Esophagus muscularis mucosa (tissue), 4 donors: ENCODE data around the gene CRIP2. TPM values are rescaled to one million over a fixed set of nuclear protein-coding genes. Genes with fewer than 3 reads are reported as not detected.

Experiments used
- DNase-seq: peaks from one replicate; pipeline ENCODE4 v3.0.0-alpha.2; 2017; ENCODE audit errors: extremely low spot score
- H3K27ac ChIP-seq, 4 donors: fragments of 200-600 bp; sonication (generic); replicated peaks in 1 of 4; 1 replicate in 3 of 4; 2 replicates in 1 of 4; pipeline ENCODE4 v1.5.1; 2016 to 2019; ENCODE audit warnings: mild to moderate bottlenecking in 1 of 4
- H3K27me3 ChIP-seq, 4 donors: fragments of 200-600 bp; sonication (generic); one replicate each; pipeline versions ENCODE4 v1.5.1 to v1.6.0; 2016 to 2019
- H3K36me3 ChIP-seq, 4 donors: fragments of 200-600 bp; sonication (generic); one replicate each; pipeline ENCODE4 v1.5.1; 2016 to 2019
- H3K4me1 ChIP-seq, 4 donors: fragments of 200-600 bp; sonication (generic); one replicate each; pipeline ENCODE4 v1.5.1; 2016 to 2019
- H3K4me3 ChIP-seq, 4 donors: fragments of 200-600 bp; sonication (generic); 1 replicate in 2 of 4; 2 replicates in 2 of 4; pipeline ENCODE4 v1.5.1; 2016 to 2019; ENCODE audit warnings: mild to moderate bottlenecking in 4 of 4, moderate library complexity in 1 of 4
- H3K9me3 ChIP-seq, 4 donors: fragments of 200-600 bp; sonication (generic); 1 replicate in 3 of 4; 2 replicates in 1 of 4; pipeline ENCODE4 v1.5.1; 2016 to 2019
- EP300 ChIP-seq: sonication (generic); formaldehyde crosslinking; IDR thresholded peaks from one replicate; pipeline ENCODE4 v1.6.1; 2017; ENCODE audit warnings: antibody characterized with exemption
- POLR2A ChIP-seq: fragments of 450-650 bp; IDR thresholded peaks from one replicate; pipeline ENCODE4 v1.6.1; 2017; ENCODE audit warnings: antibody characterized with exemption, moderate library complexity, mild to moderate bottlenecking, low read depth
- POLR2AphosphoS5 ChIP-seq, 2 donors: sonication (generic); formaldehyde crosslinking; IDR thresholded peaks; one replicate each; pipeline ENCODE4 v1.6.1; 2017; ENCODE audit warnings: antibody characterized with exemption in 2 of 2
- WGBS: methylation state at CpG from one replicate; pipeline ENCODE4 v1.1.5; 2018; 5-methylcytosine and 5-hydroxymethylcytosine counted together
- intact Hi-C: fragments of 100-400 bp; cut with DNase I; formaldehyde crosslinking; loops from one replicate; pipeline ENCODE4 v1.15.1; 2023
- total RNA-seq, 4 donors: library from RNA; depleted of rRNA; stranded (reverse); fragments of >200 nt; gene quantifications; one replicate each; pipeline versions ENCODE4 v1.1.0 to v1.2.1, GENCODE V29; 2016
- TF ChIP-seq, protein P1 (sequence below), 3 experiments: fragments of 200-600 bp in 2 of 3; fragments of 450-650 bp in 1 of 3; sonication (generic) in 2 of 3; IDR thresholded peaks; one replicate each; pipeline ENCODE4 v1.5.1; 2017 to 2019; ENCODE audit warnings: antibody characterized with exemption in 3 of 3, mild to moderate bottlenecking in 2 of 3, moderate library complexity in 1 of 3

CRIP2 gene
- total RNA-seq, 4 donors from 2014 or later: 283 to 578 (median 392) TPM

DNA sequence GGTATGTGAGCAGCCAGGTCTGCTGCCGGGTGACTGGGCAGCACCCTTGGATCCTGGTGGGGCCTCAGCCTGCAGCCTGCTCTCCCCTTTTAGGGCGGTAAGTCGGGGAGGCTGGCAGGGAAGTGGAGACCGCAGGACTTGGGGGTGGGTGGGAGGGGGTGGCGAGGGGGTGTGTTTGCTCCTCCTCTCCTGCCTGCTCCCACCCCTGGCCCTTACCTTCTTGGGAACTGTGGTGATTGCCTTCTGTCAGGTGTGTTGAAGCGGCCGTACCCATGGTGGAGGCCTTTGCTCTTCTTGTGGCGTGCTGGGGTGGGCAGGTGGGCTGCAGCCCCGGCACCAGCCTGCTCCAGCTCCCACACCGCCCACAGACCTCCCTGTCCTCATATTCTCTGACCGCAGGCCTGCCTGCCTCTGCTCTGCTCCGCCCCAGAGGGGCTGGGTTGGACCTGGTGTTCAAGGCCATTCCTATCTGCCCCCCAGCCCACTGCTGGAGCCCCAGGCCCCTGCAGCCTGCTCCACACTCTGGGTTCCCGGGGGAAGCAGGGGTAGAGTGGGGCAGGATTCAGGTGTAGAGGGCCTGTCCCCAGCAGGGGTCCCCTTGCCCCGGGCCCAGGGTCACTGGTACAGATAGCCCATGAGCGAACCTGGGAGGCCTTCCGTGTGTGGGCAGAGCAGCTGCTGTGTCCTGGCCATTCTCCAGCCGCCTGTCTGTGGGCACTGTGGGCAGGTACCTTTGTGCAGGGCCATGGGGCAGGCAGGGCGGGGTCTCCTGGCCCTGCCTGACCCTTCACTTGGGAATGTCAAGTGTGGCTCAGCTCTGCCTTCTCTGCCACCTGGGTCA, 21.6 kb downstream of the CRIP2 start:
- 91% methylated on average over 4 of the region's 18 CpGs for WGBS
- DNase-seq: no peak
- Histone ChIP-seq H3K4me3 (no peak overlapping the region), H3K9me3 (no peaks in the 10 kb centered on the region), H3K36me3 (peaks cover 0 to 18% (median 8%) of the 10 kb centered on the region in 4 donors), H3K27ac (no peak overlapping the region), H3K27me3 (no peaks in the 10 kb centered on the region), H3K4me1 (peaks cover 13 to 20% (median 16%) of the 10 kb centered on the region in 4 donors)
- TF ChIP-seq EP300: no peak
- no peak for TF ChIP-seq POLR2A
- TF ChIP-seq, protein P1, sequence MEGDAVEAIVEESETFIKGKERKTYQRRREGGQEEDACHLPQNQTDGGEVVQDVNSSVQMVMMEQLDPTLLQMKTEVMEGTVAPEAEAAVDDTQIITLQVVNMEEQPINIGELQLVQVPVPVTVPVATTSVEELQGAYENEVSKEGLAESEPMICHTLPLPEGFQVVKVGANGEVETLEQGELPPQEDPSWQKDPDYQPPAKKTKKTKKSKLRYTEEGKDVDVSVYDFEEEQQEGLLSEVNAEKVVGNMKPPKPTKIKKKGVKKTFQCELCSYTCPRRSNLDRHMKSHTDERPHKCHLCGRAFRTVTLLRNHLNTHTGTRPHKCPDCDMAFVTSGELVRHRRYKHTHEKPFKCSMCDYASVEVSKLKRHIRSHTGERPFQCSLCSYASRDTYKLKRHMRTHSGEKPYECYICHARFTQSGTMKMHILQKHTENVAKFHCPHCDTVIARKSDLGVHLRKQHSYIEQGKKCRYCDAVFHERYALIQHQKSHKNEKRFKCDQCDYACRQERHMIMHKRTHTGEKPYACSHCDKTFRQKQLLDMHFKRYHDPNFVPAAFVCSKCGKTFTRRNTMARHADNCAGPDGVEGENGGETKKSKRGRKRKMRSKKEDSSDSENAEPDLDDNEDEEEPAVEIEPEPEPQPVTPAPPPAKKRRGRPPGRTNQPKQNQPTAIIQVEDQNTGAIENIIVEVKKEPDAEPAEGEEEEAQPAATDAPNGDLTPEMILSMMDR (IDR thresholded peaks at IDR 0.05): no peak
- no peak for TF ChIP-seq POLR2AphosphoS5 (IDR thresholded peaks at IDR 0.05)
- intact Hi-C loops: no loop called here

DNA sequence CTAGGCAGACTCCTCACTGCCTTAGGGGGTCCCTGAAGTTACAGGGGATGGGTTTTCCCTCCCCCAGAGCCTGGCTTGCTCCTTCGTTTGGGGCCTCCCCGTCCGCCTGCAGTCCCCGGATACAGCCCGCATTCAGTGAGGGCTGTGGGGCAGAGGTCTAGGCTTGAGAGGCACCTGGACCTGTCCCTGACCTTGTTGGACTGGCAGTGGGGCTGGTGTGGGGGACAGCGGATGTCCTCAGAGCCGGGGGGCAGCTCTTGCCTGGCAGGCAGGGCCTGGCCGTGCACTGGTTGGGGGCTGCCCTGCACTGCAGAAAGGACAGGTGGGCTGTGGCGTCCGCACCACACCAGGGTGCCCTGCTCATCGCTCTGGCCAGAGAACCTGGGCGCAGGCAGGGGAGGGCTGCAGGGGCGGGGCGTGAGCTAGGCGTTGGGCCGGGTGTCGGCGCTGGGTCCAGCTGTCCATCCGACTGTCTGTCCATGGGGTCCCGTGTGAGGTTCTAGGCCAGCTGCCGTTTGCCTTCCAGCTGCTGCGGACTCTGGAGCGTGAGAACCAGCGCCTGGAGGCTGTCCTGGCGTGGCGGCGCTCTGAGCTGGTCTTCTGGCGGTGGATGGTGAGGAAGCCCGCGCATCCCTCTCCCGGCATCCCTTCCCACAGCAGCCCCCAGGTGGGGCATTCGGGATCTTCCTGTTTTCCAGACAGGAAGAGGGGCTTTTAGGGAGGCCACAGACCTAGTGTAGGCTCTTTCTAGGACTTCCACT, 22.4 kb downstream of the CRIP2 start:
- intact Hi-C loops: no loop called here
- no peak overlapping the region for H3K27ac ChIP-seq
- no peak overlapping the region for H3K4me3 ChIP-seq
- WGBS: 86% methylated on average over 8 of the region's 32 CpGs
- peaks cover 0 to 18% (median 8%) of the 10 kb centered on the region in 4 donors for H3K36me3 ChIP-seq
- TF ChIP-seq POLR2A (no peak), EP300 (no peak), POLR2AphosphoS5 (IDR thresholded peaks at IDR 0.05) (no peak)
- TF ChIP-seq, protein P1 (IDR thresholded peaks at IDR 0.05): no peak
- H3K9me3 ChIP-seq: no peaks in the 10 kb centered on the region
- H3K27me3 ChIP-seq: no peaks in the 10 kb centered on the region
- peaks cover 5 to 12% (median 8%) of the 10 kb centered on the region in 4 donors for H3K4me1 ChIP-seq
- no peak for DNase-seq

DNA sequence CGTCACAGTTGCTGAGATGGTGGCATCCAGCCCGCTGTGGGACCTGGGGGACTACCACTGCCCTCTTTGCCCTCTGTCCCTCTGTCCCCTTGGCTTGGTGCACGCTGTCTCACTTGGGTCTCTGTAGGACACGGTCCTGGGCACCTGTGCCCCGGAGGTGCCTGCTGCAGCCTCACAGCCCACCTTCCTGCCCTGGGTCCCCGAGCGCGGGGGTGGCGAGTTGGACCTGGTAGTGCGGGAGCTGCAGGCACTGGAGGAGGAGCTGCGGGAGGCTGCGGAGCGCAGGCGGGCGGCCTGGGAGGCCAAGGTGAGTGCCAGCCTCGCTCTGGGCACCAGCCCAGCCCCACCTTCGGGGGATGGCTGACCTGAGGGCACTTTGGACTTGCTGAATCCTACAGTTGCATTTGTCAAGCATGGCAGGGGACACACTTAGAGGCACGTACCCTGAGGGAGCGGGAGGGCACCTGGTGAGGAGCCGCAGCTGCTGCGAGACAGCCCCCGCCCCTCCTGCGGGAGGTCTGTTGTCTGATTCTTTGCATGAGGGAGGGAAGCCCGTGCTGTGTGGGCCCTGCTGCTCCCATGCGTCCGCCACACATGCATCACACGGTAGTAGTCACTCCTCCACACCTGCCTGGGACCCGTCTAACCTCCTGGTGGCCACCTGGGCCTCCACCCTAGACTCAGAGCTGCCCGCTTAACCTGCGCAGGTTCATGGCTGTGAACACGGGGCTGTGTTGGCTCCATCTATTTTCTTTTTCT, 23.2 kb downstream of the CRIP2 start:
- TF ChIP-seq POLR2A: no peak
- TF ChIP-seq POLR2AphosphoS5 (IDR thresholded peaks at IDR 0.05): no peak
- TF ChIP-seq, protein P1 (IDR thresholded peaks at IDR 0.05): no peak
- TF ChIP-seq EP300: no peak
- 95% methylated on average over 26 of the region's 31 CpGs for WGBS
- Histone ChIP-seq H3K4me1 (peaks cover 0 to 6% (median 4%) of the 10 kb centered on the region in 4 donors), H3K27me3 (peaks cover 0 to 2% (median 0%) of the 10 kb centered on the region in 4 donors), H3K27ac (no peak overlapping the region), H3K4me3 (no peak overlapping the region), H3K9me3 (no peaks in the 10 kb centered on the region), H3K36me3 (peaks cover 0 to 14% (median 4%) of the 10 kb centered on the region in 4 donors)
- DNase-seq: no peak
- intact Hi-C loops: no loop called here

DNA sequence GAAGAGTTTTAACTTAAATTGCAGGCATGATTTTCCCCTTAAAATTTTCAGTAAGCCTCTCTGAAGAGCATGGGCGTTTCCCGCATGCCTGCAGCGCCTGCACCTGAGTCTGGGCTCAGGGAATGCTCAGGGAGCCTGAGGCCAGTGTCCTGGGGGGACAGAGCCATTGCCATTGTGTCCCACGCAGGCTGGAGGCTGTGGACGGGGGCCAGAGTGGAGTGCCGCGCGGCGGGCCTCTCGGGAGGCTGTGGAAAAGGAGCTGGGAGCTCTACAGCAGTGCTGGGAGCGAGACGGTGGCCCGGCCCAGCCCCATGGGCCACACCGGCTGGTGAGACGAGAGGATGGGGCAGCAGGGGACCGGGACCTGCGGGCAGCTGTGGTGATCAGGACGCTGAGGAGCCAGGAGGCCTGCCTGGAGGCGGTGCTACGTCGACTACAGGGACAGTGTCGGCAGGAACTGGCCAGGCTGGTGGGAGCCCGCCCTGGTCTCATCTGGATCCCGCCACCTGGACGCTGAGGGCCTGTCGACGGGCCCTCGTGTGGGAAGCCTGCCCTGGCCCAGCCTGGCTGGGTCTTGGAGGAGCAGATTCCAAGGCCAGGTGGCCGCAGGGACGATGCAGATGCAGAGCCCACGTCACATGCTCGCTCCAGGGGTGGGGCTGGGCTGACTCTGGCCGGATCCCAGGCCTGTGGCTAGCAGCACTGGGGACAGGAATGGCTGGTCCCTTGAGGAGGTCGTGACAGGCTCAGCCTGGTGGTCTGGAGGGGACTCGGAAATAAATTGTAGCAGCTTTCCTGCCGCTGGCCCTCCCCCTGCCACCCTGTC, 24.0 kb downstream of the CRIP2 start:
- H3K36me3 ChIP-seq: peaks cover 0 to 14% (median 0%) of the 10 kb centered on the region in 4 donors
- no peaks in the 10 kb centered on the region for H3K9me3 ChIP-seq
- DNase-seq: no peak
- TF ChIP-seq POLR2AphosphoS5 (IDR thresholded peaks at IDR 0.05): no peak
- TF ChIP-seq, protein P1 (IDR thresholded peaks at IDR 0.05): no peak
- no peak for TF ChIP-seq POLR2A
- no peak for TF ChIP-seq EP300
- H3K4me1 ChIP-seq: peaks cover 0 to 6% (median 2%) of the 10 kb centered on the region in 4 donors
- peaks cover 0 to 6% (median 0%) of the 10 kb centered on the region in 4 donors for H3K27me3 ChIP-seq
- H3K4me3 ChIP-seq: no peak overlapping the region
- intact Hi-C loops: no loop called here
- WGBS: 91% methylated on average over 15 of the region's 36 CpGs
- H3K27ac ChIP-seq: peak overlapping the region in 1 of 4 donors; percentile 10
